ENCODE data around the gene HS6ST2. TPM values are rescaled to one million over a fixed set of nuclear protein-coding genes. Genes with fewer than 3 reads are reported as not detected.

The HS6ST2 gene
- polyA plus RNA-seq, 1 of the 3 experiments (the other 2 are of a cell fraction) = 0.05 TPM

DNA sequence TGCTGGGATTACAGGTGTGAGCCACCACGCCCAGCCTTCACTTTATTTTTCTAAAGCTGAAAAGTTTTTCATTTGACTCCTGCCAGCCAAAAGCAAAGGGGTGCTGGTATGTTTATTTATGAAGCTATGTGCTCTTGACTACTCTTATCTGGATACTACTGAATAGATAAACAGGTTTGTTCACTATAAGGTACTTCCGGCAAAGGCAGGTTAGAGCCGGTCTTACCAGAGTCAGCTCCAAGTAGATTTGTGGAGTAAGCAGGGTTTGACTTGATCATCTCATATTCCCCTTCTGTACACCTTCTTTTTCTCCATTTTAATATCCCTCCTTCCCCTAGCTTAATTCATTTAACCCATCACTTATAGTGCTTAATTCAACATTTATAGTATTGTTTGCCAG is 294.2 kb downstream of the HS6ST2 start:
- H3F3A ChIP-seq (replicated peaks; ENCODE audit: insufficient read depth) = no peaks in the 10 kb centered on the region
- H4K20me1 ChIP-seq (ENCODE audit: insufficient read depth) = no peaks in the 10 kb centered on the region
- no peak overlapping the region for H3K4me2 ChIP-seq
- no peaks in the 10 kb centered on the region for H3K4me1 ChIP-seq (ENCODE audit: control insufficient read depth in 1 of 2, insufficient read depth in 2 of 2, low read depth in 1 of 2, low read length in 1 of 2)
- H3K9me2 ChIP-seq = no peaks in the 10 kb centered on the region
- TF ChIP-seq, protein P1, sequence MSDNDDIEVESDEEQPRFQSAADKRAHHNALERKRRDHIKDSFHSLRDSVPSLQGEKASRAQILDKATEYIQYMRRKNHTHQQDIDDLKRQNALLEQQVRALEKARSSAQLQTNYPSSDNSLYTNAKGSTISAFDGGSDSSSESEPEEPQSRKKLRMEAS (IDR thresholded peaks at IDR 0.05; ENCODE audit: low read depth) = no peak
- TF ChIP-seq POLR2AphosphoS5 (IDR thresholded peaks at IDR 0.05; ENCODE audit: low read depth, low read length) (no peak), RXRA (IDR thresholded peaks at IDR 0.05; ENCODE audit: borderline replicate concordance, low read depth) (no peak), MXI1 (IDR thresholded peaks at IDR 0.05; ENCODE audit: low read depth, low read length) (no peak), FOSL2 (IDR thresholded peaks at IDR 0.05; ENCODE audit: borderline replicate concordance, low read depth) (no peak), JUND (IDR thresholded peaks at IDR 0.05) (no peak), GABPA (IDR thresholded peaks at IDR 0.05; ENCODE audit: low read depth) (no peak), RAD21 (IDR thresholded peaks at IDR 0.05; ENCODE audit: low read length) (no peak), GATA2 (CRISPR knock-in tag; IDR thresholded peaks at IDR 0.05) (no peak), TEAD4 (IDR thresholded peaks at IDR 0.05; ENCODE audit: borderline replicate concordance, insufficient read depth) (no peak), RCOR1 (IDR thresholded peaks at IDR 0.05; ENCODE audit: low read length) (no peak), TAF1 (IDR thresholded peaks at IDR 0.05; ENCODE audit: borderline replicate concordance, low read depth, low read length) (no peak), SMC3 (IDR thresholded peaks at IDR 0.05; ENCODE audit: low read depth, low read length) (no peak), YY1 (IDR thresholded peaks at IDR 0.05; ENCODE audit: low read depth) (no peak), MEF2A (IDR thresholded peaks at IDR 0.05; ENCODE audit: borderline replicate concordance, low read depth) (no peak), EZH2phosphoT487 (IDR thresholded peaks at IDR 0.05; ENCODE audit: borderline replicate concordance, low read depth) (no peak)
- TF ChIP-seq, protein P2, sequence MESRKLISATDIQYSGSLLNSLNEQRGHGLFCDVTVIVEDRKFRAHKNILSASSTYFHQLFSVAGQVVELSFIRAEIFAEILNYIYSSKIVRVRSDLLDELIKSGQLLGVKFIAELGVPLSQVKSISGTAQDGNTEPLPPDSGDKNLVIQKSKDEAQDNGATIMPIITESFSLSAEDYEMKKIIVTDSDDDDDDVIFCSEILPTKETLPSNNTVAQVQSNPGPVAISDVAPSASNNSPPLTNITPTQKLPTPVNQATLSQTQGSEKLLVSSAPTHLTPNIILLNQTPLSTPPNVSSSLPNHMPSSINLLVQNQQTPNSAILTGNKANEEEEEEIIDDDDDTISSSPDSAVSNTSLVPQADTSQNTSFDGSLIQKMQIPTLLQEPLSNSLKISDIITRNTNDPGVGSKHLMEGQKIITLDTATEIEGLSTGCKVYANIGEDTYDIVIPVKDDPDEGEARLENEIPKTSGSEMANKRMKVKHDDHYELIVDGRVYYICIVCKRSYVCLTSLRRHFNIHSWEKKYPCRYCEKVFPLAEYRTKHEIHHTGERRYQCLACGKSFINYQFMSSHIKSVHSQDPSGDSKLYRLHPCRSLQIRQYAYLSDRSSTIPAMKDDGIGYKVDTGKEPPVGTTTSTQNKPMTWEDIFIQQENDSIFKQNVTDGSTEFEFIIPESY (IDR thresholded peaks at IDR 0.05; ENCODE audit: borderline replicate concordance, low read depth) = no peak
- TF ChIP-seq, protein P3, sequence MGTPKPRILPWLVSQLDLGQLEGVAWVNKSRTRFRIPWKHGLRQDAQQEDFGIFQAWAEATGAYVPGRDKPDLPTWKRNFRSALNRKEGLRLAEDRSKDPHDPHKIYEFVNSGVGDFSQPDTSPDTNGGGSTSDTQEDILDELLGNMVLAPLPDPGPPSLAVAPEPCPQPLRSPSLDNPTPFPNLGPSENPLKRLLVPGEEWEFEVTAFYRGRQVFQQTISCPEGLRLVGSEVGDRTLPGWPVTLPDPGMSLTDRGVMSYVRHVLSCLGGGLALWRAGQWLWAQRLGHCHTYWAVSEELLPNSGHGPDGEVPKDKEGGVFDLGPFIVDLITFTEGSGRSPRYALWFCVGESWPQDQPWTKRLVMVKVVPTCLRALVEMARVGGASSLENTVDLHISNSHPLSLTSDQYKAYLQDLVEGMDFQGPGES (IDR thresholded peaks at IDR 0.05; ENCODE audit: low read depth, low read length) = no peak
- H2AFZ ChIP-seq (ENCODE audit: low read depth) = no peak overlapping the region
- no peak overlapping the region for H3K4me3 ChIP-seq (ENCODE audit: low read depth in 2 of 2, low read length in 1 of 2)
- H3K9me3 ChIP-seq = no peaks in the 10 kb centered on the region
- ChIA-PET CTCF (interaction anchor here (1.1 kb wide), 1 partner anchor 14 kb away, joined by 3 read pairs; no protein-coding TSS in a partner anchor), POLR2A (no interaction called here)
- H3K27ac ChIP-seq (ENCODE audit: low read depth in 2 of 2, low read length in 1 of 2) = no peak overlapping the region
- no peak overlapping the region for H3K9ac ChIP-seq
- WGBS (ENCODE audit: low lambda C conversion rate) = 57% methylated on average over 3 of the region's 3 CpGs
- no peaks in the 10 kb centered on the region for H3K79me2 ChIP-seq (ENCODE audit: insufficient read depth)
- no peaks in the 10 kb centered on the region; the same call in 1 of the 2 replicates for H3K27me3 ChIP-seq (ENCODE audit: insufficient read depth)
- H3K36me3 ChIP-seq (replicated peaks in 1 of 2; ENCODE audit: control insufficient read depth in 1 of 2, insufficient read depth in 2 of 2, low read length in 1 of 2) = no peaks in the 10 kb centered on the region
- DNase-seq = no peak

Measured in SK-N-SH (cell line).